Measurements from ENCODE around the gene COX7C.
"Not testable (repeated sequence)": the region's sequence is repeated elsewhere in the genome, so short reads cannot be mapped to it uniquely, and the experiment has no call there.

Gene COX7C
- total RNA-seq: 93.0 to 201 (median 189) reads per million in 3 experiments

GRCh38 chr5:86617756-86618576 lies at the start of gene COX7C:
TSS of gene COX7C (plus strand) at chr5:86617941. CDS start at chr5:86618056, 115 bp downstream.
- peak; percentile 95 for DNase-seq

GRCh38 chr5:86569522-86570426 lies 48.0 kb upstream of the COX7C start:
- DNase-seq: not testable (repeated sequence)

GRCh38 chr5:86570427-86571083 lies 47.2 kb upstream of the COX7C start:
- DNase-seq: no peak

GRCh38 chr5:86571109-86571508 lies 46.6 kb upstream of the COX7C start:
- not testable (repeated sequence) for DNase-seq

- no peak for DNase-seq
Measured at GRCh38 chr5:86572825-86573517, 44.8 kb upstream of the COX7C start.

GRCh38 chr5:86579502-86579901 lies 38.2 kb upstream of the COX7C start:
- no peak for DNase-seq

GRCh38 chr5:86596476-86596875 lies 21.3 kb upstream of the COX7C start:
- DNase-seq: no peak

GRCh38 chr5:86605881-86606280 lies 11.9 kb upstream of the COX7C start:
- no peak for DNase-seq

- DNase-seq: no peak
Measured at GRCh38 chr5:86613455-86613854, 4.3 kb upstream of the COX7C start.

- no peak for DNase-seq
Measured at GRCh38 chr5:86617309-86617755, 409 bp upstream of the COX7C start.

GRCh38 chr5:86623785-86624483 lies 6.2 kb downstream of the COX7C start:
- DNase-seq: no peak

- no peak for DNase-seq
Measured at GRCh38 chr5:86625148-86625547, 7.4 kb downstream of the COX7C start.

- no peak for DNase-seq
Measured at GRCh38 chr5:86626149-86626548, 8.4 kb downstream of the COX7C start.

- no peak for DNase-seq
Measured at GRCh38 chr5:86631165-86631564, 13.4 kb downstream of the COX7C start.

GRCh38 chr5:86640998-86641397 lies 23.3 kb downstream of the COX7C start:
- no peak for DNase-seq

GRCh38 chr5:86644843-86645242 lies 27.1 kb downstream of the COX7C start:
- no peak for DNase-seq

- no peak for DNase-seq
Measured at GRCh38 chr5:86645885-86646284, 28.1 kb downstream of the COX7C start.

- no peak for DNase-seq
Measured at GRCh38 chr5:86646671-86647070, 28.9 kb downstream of the COX7C start.

GRCh38 chr5:86649832-86650505 lies 32.2 kb downstream of the COX7C start:
- DNase-seq: no peak

GRCh38 chr5:86660771-86661170 lies 43.0 kb downstream of the COX7C start:
- DNase-seq: not testable (repeated sequence)

- no peak for DNase-seq
Measured at GRCh38 chr5:86664173-86664572, 46.4 kb downstream of the COX7C start.
